ENCODE measurements around the gene DDX10.

DNA sequence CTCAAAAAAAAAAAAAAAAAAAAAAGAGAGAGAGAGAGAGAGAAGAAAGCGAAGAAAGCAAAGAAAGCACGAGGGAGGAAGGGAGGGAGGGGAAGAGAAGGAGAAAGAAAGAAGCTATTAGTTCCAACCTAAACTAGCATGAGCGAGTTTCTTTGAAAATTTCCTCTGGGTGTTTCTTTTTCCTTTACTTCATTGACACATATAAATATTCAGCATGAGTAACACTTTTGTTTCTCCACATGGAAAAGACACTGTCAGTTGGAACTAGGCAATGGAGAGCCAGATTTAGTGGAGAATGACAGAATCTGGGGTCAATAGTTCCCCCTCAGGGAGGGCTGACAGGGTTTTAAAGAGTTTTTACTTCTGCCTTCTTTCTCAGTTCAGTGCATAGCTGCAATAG is 257.4 kb downstream of the DDX10 start:
- TF ChIP-seq EZH2 (IDR thresholded peaks at IDR 0.05; ENCODE audit: low read depth, low read length, severe bottlenecking) (no peak), JUND (IDR thresholded peaks at IDR 0.05; ENCODE audit: low read length) (no peak), RNF2 (IDR thresholded peaks at IDR 0.05; ENCODE audit: borderline replicate concordance, low read depth, low read length, missing control alignments, poor library complexity, severe bottlenecking) (no peak), ASH2L (IDR thresholded peaks at IDR 0.05; ENCODE audit: low read length) (no peak), POLR2A (IDR thresholded peaks at IDR 0.05; ENCODE audit: control extremely low read depth in 1 of 2, low read depth in 2 of 2, low read length in 2 of 2) (no peak), TBP (IDR thresholded peaks at IDR 0.05; ENCODE audit: low read depth, low read length) (no peak), SIN3A (conservative IDR thresholded peaks at IDR 0.05 in 1 of 2, IDR thresholded peaks at IDR 0.05 in 1 of 2; ENCODE audit: low read depth in 1 of 2, low read length in 2 of 2) (no peak), KDM5A (IDR thresholded peaks at IDR 0.05; ENCODE audit: low read length) (no peak)
- TF ChIP-seq, protein P1, sequence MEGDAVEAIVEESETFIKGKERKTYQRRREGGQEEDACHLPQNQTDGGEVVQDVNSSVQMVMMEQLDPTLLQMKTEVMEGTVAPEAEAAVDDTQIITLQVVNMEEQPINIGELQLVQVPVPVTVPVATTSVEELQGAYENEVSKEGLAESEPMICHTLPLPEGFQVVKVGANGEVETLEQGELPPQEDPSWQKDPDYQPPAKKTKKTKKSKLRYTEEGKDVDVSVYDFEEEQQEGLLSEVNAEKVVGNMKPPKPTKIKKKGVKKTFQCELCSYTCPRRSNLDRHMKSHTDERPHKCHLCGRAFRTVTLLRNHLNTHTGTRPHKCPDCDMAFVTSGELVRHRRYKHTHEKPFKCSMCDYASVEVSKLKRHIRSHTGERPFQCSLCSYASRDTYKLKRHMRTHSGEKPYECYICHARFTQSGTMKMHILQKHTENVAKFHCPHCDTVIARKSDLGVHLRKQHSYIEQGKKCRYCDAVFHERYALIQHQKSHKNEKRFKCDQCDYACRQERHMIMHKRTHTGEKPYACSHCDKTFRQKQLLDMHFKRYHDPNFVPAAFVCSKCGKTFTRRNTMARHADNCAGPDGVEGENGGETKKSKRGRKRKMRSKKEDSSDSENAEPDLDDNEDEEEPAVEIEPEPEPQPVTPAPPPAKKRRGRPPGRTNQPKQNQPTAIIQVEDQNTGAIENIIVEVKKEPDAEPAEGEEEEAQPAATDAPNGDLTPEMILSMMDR (IDR thresholded peaks at IDR 0.05; ENCODE audit: control extremely low read depth in 1 of 3, insufficient read depth in 1 of 3, low read depth in 1 of 3, low read length in 3 of 3): no peak

Data from H1 (cell line).